NCI-H446 (cell line): ENCODE measurements around the gene TLE2.
A peak's percentile ranks its signal among the peaks of the same experiment; 100 is the strongest.
"Not testable (repeated sequence)": the region's sequence is repeated elsewhere in the genome, so short reads cannot be mapped to it uniquely, and the experiment has no call there.

Source experiments
- DNase-seq, 2 experiments: peaks; one replicate each; lab custom pipeline; 2025; lab: John Stamatoyannopoulos, UW

TLE2 gene

DNA sequence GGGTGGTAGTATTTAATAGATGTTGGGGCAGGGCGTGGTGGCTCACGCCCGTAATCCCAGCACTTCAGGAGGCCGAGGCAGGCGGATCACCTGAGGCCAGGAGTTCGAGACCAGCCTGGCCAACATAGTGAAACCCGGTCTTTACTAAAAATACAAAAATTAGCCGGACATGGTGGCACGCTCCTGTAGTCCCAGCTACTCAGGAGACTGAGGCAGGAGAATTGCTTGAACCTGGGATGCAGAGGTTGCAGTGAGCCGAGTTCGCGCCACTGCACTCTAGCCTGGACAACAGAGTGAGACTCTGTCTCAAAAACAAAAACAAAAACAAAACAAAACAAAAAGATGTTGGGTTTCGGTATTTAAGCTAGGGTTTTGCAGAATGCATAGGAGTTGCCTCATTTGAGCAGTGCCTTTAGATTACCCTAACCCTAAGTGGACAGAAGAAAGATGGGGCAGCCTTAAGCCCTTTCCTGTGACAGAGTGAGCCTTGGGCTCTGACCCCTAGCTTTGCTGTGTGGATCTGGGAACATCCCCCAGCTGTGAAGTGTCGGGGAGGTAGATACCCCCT lies 8.0 kb upstream of the TLE2 start:
- not testable (repeated sequence) for DNase-seq

DNA sequence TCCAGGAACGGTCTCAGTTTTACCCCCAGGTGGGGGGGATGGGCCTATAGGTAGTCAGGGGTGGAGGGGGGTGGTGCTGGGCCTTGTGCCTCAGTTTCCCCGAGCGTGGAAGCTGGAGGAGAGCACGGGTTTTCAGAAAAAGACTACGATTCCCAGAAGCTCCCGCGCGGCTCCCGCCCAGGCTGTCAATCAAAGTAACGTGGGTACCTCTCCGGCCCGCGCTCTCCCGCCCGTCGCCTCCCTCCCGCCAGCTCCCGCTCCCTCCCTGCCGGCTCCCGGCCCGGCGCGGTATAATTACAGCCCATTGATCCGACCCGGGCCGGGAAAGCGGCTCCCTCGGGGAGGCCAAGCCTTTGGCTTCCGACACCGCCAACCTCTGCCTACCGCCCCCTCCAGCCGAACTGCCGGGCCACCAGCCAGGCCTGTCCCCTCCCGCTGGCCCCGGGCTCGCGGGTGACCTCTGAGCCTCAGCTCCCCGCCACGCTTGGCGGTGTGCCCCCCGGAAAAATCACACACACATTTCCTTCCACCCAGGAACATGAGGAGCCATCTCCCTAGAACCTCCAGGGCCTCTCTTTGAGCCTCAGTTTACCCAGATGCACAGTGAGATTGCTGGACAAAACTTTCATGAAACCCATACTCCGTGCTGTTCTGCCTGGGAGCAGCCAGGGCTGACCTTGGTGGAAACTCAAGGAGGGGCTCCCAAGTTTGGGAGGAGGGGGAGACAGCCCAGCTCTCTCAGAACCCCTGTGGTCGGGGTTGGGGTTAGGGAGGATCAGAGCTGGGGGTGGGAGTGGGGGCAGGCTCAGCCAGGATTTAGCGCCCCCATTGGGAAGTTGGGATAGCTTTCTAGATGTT lies 7.3 kb upstream of the TLE2 start:
- peak; percentile 96 to 99 for DNase-seq

DNA sequence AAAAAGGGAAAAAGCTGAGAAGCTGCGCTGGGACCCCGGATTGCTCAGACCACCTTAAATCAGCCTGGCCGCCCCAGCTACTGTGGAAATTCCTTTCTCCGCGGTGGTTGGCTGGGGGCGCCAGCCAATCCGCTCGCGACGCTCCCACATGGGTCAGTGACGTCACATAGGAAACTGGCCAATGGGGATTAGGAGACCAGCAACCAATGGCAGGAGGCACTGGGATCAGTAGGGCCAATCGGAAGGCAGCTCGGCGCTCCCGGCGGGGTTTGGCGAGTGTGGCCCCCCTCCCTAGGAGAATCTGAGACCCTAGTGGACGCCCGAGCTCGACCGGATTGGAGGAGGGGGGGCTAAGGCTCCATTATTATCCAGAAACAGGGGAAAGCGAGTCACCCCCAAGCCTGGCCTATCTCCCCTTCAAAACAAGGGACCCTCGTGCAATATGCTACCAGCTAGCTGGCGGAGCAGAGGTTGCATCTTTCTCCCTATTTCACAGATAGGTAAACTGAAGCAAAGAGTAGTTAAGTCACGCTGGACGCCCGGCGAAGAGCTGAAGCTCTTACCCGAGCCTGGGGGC lies 6.5 kb upstream of the TLE2 start:
- DNase-seq: peak; percentile 100

DNA sequence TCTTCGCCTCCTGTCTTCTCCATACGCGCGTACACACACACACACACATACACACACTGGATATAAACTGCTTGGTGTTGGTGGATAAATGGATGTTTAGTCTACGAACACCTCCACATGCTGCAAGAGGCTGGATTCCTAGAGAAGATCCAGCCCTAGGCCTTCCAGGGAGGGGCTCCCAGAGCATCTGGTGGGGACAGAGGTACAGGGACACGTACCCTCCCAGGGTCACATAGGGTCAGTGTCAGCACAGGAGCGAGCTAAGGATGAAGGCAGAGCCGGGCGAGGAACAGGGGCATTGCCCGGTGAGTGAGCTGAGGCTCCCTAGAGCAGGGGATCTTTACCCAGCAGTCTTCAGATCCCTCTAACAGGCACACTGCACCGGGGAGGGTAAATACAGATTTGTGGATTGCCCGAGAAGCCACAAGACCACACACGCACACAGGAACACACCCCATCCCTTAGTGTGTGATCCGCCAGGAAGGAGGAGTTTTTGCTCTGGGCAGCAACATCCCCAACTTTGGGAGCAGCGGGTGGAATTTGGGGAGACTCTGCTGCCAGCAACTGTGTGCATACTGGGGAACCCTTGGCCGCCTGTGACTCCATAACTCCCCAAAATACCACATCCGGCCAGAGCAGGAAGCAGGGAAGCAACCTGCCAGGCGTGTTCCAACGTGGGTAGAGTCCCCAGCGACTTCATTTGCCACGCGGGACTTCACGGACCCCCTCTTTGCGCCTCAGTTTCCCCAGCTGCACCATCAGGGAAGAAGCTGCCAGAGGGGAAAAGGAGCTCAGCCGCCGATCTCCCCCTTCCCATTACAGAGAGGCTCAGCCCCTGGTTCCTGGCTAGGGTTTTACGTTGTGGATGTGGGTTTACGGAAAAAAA lies 5.8 kb upstream of the TLE2 start:
- no peak for DNase-seq

DNA sequence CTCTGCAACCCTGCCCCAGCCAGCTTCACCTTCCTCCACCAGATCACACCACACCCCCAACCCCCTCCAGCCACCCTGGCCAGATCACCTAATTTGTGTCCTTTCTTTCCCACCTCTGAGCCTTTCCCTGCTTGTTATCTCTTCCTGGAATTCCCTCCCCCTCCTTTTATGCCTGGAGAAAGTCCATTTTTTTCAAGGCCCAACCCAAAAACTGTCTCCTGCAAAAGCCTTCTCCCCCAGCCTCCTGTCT lies 5.3 kb upstream of the TLE2 start:
- DNase-seq: no peak

DNA sequence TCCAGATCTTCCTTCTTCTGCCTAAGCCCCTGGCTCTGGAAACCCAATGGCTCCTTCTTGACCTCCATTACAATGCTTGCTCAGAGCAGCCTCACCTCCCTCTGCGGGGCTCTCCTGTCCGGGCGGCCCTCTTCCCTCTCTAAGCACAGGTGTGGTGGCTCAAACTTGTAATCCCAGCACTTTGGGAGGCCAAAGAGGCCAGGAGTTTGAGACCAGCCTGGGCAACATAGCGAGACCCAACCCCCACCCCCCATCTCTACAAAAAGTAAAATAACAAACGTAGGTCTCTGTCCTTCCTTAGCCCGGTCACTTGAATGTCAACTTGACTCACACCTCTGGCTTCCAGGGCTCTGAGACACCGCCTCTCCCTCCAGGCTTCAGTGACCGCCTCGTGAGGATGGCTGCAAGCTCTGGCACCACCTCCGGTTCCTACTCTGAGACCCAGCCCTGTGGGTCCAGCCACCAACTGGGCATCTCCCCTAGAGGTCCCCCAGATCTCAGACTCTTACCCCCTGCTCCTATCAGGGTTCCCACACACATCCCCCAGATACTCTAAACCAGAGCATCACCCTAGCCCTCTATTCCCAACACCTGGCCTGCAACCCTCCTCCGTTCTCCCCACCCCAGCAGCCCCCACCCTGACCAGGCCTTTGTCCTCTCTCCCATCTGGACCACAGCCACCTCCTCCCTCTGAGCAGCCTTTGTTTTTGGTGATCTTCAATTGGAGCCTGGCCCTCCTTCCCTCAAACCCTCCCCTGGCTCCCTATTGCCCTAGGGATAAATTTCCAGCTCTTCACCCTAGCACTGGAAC lies 4.7 kb upstream of the TLE2 start:
- DNase-seq: no peak

DNA sequence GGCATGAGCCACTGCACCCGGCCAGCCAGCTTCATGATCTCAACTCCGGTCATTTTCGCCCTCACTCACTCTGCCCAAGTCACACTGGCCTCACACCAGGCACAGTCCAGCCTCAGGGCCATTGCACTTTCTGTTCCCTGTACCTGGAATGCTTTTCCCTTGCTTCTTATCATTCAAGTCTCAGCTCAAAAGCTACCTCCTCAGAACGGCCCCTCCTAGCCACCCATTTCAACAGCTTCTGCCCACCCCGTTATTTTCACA lies 2.5 kb upstream of the TLE2 start:
- DNase-seq: no peak

DNA sequence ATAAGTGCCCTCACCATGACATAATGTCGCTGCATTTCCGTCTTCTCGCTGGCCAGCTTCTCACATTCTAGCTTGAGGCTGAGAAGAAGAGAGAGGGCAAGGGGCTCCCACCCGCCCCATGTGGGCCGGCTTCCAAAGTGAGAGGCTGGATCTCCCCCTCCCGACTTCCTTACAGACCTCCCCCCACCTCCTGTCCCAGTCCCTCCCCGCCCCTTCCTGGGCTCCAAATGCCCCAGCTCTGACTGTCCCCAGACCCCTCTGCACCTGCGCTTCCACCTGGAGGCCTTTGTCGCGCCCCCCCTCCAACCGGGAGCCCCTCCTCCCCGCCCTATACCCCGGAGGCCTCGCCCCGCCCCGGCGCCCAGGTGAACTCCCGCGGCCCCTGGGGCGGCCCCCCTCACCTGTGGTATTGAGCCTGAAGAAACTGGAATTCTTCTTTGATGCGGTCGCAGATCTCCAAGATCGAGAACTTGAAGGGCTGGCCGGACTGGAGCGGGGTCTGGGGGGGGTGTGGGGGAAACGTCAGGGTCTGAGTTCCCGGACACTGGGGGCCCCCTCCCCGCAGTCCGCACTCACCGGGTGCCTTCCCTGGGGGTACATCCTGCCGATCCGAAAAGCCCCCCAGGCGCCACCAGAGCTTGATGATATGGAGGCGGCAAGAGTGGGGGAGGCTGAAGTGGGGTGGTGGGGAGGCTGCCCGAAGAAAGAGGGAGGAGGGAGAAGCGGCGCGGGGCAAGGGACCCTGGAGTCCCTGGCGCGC lies 595 bp downstream of the TLE2 start:
- DNase-seq: no peak

DNA sequence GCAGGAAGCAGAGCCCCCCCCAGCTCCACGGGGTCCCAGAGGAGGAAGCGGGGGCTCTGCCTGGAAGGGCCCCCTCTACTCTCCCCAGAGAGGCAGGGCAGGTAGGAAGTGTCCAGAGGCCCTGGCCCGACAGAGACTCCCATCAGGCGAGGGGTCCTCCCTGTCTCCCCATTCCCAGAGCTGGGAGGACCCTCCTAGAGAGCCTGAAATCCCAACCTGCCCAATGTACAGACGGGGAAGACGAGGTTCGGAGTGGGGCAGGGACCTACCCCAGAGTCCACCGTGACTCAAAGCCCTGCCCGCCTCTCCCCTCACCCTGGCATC lies 1.1 kb downstream of the TLE2 start:
- no peak for DNase-seq

DNA sequence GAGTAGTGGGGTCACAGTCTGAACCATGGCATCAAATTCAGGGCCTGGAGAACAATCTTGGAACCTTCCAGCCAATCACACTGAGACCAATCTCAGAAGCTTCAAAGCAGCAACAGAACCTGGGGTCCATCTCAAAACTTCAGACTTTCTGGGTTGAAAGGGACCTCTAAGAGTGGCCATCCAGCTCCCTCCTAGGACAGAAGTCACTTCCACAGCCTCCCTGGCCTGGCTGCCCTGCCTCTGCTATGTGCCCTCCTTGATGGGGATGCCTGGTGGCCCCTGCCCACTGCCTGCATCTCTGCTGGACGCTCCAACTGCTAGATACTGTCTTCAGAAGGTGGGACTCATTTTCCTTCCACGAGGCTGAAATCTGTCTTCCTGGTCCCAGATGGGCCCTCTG lies 1.8 kb downstream of the TLE2 start:
- DNase-seq: no peak

DNA sequence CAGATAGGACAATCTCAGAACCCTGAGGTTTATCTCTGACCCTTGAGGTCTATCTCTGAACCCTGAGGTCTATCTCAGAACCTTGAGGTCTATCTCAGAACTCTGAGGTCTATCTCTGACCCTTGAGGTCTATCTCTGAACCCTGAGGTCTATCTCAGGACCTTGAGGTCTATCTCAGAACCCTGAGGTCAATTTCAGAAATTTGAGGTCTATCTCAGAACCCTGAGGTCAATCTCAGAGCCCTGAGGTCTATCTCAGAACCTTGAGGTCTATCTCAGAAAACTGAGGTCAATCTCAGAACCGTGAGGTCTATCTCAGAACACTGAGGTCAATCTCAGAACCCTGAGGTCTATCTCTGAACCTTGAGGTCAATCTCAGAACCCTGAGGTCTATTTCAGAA lies 2.3 kb downstream of the TLE2 start:
- no peak for DNase-seq

DNA sequence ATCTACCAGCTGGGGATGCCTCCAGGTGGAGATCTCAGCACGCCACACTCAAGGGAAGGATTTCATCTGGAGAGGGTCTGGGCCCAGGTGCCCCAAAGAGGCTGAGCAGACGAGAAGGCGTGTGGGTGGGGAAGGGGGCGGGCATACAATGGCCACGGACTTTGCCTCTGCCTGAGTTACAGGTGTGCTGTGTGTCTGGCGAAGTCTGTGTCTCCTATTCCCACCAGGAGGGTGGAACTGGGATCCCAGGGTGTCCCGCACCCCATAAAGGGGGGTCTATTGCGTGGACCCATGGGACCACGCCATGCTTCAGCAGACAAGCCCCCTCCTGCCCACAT lies 3.6 kb downstream of the TLE2 start:
- DNase-seq: no peak

DNA sequence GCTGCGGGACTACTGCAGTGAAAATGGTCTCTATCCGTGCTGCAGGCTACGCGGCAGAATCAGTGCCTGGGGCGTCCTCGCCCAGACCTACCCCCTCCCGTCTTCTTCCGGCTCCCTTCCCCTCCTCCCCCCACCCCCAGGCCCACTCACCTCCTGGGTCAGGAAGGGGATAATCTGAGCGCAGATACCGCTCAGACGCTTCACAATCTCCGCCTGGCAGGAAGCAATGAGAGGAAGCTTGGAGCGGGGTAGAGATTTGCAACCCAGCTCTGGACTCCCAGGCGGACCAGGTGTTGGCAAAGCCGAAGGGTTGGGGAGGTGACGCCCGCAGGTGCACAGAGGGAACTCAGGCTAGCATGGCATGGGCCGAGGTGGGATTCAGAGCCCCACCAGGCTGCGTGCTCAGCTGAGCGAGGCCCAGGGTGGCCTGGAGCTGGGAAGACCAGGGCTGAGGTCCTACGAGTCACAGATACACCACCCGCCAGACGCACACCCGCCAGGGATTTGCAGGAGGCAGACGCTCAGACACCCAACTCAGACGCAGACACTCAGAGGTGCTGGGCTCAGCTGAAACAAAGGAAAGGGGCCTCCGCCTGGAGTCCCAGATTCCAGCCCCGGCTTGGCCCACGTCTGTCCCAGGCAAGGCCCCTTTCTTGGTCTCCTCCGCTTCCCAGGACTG lies 4.1 kb downstream of the TLE2 start:
- DNase-seq: no peak

DNA sequence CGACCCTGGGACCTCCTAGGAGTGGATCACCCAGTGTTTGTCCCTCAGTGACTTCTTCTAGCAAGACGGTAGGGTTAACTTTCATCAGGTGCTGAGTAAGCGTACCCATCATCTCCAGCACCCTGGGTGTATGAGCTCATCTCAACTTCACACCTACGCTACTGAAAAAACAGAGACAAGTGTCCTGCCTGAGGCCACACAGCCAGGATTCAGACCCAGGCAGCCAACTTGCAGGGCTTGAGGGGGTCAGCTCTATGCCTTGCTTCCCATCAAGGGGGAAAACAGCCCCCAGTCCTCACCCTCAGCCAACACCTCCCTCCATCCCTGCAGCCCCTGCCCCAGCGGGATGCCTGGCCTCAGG lies 4.6 kb downstream of the TLE2 start:
- no peak for DNase-seq

DNA sequence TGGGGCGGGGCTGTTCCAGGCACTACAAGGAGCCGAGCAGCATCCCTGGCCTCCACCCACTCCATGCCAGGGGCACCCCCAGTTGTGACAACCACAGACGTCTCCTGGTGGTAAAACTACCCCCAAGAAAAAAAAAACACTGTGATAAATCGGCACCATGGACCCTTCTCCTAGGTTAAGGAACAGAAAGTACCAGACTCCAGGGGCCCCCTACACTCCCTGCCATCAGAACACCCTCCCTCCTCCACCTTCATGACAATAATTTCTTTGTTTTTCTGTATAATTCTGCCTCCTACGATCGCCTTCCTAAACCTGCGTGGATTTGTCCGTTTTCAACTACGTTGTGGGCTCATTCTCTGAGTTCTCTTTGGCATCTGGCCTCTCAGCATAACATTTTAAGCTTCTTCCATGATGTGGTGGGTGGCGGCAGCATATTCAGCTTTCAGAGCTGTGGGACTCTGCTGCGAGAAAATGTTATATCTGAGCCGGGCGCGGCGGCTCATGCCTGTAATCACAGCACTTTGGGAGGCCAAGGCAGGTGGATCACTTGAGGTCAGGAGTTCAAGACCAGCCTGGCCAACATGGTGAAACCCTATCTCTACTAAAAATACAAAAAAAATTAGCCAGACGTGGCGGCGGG lies 8.6 kb downstream of the TLE2 start:
- no peak for DNase-seq

DNA sequence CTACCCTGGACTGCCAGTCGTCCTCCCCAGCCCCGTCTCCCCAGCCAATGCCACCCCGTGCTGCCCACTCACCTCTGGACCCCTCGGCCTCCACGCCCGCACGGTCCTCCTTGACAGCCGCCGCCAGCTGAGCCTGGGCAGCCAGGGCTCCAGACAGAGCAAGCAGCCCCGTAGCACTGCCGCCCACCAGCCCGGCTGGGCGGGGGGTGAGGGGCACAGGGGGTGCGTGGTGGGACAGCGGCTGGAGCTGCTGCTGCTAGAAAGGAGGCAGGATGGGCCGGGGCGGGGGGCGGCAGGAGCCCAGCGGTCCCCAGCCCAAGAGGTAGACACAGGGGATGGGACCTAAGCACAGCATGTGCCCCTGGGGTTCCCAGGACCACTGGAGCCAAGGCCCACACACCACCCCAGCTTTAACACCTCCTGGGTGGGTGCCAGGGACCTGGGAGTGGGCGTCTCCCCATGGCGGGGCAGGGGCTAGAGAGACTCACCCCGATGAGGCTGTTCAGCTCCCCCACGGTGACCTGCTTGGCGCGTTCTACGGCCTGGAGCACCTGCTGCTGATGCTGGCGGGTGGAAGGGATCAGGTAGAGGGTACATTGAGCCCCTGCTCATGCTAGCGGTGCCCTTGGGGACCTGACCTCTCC lies 9.7 kb downstream of the TLE2 start:
- no peak for DNase-seq

DNA sequence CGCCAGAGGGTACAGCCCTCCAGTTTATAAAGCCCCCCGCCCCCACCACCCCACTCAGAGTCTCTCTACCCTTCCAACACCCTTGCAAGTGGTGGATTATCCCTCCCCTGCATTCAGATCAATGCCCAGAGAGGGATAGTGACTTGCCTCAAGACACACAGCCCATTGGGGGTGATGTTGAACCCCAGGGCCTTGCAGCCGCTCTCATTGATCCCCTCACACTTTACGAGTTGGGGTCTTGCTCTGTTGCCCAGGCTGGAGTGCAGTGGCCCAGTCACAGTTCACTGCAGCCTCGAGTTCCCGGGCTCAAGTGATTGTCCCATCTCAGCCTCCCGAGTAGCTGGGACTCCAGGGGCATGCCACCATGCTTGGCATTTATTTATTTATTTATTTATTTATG lies 11.2 kb downstream of the TLE2 start:
- DNase-seq: no peak

DNA sequence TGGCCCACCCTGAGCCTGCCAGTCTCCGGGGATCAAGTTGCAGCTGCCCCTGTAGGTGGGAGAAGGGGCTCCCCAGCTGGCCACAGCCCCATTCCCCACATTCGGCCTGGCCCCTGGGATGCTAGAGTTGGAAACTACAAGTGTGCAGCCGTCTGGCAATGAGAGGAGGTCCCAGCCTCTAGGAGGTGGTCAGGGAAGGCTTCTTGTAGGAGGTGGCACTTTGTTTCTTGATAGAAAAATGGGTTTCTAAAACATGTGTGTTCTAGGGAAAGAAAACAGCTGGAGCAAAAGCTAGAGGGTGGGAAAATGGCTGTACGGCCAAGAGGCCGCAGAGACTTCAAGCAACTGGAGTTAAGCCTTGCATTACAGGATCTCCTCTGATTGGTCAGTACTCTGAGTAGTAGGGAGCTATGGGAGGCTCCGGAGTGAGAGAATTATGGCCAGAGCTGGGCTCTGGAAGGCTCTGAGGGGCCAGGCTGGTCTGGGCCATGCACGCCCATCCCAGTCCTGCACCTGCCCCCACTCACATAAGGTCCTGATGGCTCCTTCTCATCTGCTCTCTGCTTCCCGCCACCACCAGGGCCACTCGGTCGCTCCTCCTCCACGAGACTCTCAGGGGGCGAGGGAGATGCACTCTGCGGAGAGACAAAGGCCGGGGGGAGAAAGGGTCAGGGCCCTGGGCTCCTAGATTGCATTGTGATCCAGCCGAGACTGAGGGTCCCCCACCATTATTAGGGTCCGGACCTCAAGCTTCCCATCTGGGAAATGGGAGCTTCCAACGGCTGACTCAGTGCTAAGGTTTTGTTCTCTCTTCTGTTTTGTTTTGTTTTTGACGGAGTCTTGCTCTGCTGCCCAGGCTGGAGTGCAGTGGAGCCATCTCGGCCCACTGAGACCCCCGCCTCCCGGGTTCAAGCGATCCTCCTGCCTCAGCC lies 13.7 kb downstream of the TLE2 start:
- no peak for DNase-seq

DNA sequence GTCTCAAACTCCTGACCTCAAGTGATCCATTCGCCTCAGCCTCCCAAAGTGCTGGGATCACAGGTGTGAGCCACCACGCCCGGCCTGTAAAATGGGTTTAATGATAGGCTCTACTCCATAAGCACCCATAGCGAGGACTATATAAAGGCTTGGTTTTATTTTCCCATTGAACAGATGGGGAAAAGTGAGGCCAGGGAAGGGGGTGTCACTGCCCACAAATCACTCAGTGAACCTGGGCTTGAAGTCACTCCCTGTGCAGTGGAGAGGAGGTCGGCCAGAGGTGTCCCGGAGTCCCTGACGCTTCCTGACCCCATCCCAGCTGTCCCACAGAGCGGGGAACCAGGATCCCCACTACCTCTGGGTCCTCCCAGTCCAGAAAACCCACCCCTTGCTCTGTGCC lies 14.9 kb downstream of the TLE2 start:
- no peak for DNase-seq
